RWPE1 (cell line): ENCODE results near the gene TNFAIP3.

Experiments
- CTCF ChIA-PET: fragments of 350-600 bp; sonication (Branson Sonifier 250); formaldehyde crosslinking; extraction: SDS; loops from one replicate; lab custom pipeline; 2021; lab: Yijun Ruan, JAX
- POLR2A ChIA-PET: fragments of 400-600 bp; formaldehyde crosslinking; extraction: SDS; loops from one replicate; lab custom pipeline; 2020; ENCODE audit warnings: antibody characterized with exemption; ENCODE audit not compliant: low non-redundant PET; lab: Yijun Ruan, JAX
- DNase-seq: peaks from one replicate; pipeline ENCODE4 v3.0.0; 2012; ENCODE audit warnings: low spot score
- H3K27ac ChIP-seq: fragments of 450-650 bp; 2 replicates; pipeline ENCODE4 v1.5.1; 2017
- TF ChIP-seq, protein P1 (sequence below): fragments of 450-650 bp; conservative IDR thresholded peaks from 2 replicates; pipeline ENCODE4 v1.5.1; 2017; ENCODE audit warnings: low read depth, mild to moderate bottlenecking

Gene TNFAIP3

DNA sequence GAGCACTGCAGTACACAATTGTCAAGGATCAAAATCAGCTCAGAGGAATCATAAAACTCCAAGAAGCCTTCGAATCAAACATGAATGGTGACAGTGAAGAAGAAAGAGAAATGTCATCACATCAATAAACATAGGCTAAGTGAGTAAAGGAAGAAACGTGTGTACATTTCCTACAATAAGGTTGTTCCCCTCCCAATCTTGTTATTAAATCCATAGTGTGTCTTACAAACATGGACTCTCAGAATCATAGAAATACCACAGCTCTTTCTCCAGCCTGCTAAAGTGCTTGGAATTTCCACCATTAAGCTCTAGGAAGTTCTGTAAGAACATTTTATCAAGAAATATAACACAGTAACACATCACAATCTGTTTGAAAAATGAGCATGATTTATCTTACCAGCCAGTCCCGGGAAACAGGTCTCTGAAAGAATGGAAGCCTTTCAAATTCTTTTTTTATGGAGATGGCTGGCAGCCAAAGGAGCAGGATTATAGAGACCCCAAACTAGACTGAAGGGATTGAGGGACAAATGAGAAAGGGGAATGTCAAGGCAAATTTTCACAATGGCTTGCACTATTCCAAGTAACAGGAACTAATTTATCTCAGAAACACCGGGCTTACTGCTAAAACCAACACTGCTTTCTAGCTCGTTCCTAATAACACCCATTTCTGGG, 4.5 kb upstream of the TNFAIP3 start:
- TF ChIP-seq, protein P1, sequence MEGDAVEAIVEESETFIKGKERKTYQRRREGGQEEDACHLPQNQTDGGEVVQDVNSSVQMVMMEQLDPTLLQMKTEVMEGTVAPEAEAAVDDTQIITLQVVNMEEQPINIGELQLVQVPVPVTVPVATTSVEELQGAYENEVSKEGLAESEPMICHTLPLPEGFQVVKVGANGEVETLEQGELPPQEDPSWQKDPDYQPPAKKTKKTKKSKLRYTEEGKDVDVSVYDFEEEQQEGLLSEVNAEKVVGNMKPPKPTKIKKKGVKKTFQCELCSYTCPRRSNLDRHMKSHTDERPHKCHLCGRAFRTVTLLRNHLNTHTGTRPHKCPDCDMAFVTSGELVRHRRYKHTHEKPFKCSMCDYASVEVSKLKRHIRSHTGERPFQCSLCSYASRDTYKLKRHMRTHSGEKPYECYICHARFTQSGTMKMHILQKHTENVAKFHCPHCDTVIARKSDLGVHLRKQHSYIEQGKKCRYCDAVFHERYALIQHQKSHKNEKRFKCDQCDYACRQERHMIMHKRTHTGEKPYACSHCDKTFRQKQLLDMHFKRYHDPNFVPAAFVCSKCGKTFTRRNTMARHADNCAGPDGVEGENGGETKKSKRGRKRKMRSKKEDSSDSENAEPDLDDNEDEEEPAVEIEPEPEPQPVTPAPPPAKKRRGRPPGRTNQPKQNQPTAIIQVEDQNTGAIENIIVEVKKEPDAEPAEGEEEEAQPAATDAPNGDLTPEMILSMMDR = no peak
- ChIA-PET POLR2A (no interaction called here), CTCF (no interaction called here)
- H3K27ac ChIP-seq = no peak overlapping the region
- no peak for DNase-seq

DNA sequence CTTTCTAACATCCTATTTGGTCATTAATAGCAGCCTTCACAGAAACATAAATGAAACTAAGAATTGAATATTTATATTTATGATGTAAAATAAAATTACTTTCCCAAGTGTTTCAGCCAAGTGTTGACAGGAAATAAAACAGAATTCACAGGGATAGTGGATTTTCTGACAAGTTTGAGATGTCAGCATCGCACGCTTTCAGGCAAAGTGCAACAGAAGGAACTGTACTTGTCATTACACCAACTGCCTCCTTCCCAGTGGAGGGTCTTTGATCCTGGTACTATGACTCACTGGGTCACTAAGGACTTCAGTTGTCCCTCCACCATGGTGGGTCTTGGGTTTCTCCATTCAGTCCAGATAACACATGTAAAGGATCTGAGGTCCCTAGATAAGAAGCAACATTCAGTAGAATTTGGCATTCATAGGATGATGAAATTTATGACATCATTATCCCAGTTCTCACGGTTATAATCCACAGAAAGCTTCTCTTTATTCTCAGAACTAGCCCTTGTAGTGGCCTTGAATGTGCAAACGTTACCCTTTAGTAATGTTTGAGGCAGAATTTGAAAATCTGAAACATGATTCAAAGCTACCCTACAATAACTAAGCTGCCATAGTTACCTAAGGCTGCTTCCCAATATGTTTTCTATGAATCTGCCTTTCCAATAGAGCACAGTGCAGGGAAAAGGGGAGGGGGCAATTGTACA, 3.8 kb upstream of the TNFAIP3 start:
- ChIA-PET POLR2A (no interaction called here), CTCF (interaction anchor here (0.5 kb wide), 1 partner anchor 74 kb away, joined by 3 read pairs; no protein-coding TSS in a partner anchor)
- no peak overlapping the region for H3K27ac ChIP-seq
- DNase-seq = no peak
- TF ChIP-seq, protein P1 = no peak

DNA sequence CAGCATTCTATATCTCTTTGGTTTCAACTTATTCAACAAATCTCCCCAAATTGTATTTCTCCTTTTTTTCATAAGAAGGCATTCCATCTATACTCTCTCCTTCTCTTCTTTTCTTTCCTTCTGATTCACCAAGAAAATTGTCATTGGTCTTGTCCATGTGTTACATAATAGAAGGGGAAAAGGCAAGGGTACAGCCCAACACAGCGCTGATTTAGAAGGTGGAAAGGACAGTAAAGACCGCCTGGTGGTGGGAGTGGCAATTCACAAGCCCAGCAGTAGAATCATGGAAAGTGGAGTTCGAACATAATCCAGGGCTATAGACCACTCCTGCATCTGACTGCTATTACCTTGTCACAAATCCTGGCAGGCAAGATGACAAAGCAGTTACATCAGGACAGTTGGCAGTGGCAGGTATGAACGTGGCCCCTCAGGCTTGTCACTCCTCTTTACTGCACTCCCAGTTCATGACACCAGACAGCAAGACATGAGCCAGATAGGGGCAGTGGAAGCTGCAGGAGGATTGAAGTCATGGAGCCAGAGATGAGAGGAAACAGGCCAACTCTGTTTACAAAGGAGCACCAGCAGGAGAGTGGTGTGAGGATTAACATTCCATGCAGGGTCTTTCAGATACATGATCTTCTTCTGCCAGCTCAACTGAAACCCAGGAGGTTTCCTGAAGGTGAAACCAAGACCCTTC, 2.1 kb upstream of the TNFAIP3 start:
- CTCF ChIA-PET = interaction anchor here (0.6 kb wide), 1 partner anchor 137 kb away, joined by 4 read pairs; no protein-coding TSS in a partner anchor
- POLR2A ChIA-PET = no interaction called here
- TF ChIP-seq, protein P1 = no peak
- DNase-seq = no peak
- no peak overlapping the region for H3K27ac ChIP-seq

DNA sequence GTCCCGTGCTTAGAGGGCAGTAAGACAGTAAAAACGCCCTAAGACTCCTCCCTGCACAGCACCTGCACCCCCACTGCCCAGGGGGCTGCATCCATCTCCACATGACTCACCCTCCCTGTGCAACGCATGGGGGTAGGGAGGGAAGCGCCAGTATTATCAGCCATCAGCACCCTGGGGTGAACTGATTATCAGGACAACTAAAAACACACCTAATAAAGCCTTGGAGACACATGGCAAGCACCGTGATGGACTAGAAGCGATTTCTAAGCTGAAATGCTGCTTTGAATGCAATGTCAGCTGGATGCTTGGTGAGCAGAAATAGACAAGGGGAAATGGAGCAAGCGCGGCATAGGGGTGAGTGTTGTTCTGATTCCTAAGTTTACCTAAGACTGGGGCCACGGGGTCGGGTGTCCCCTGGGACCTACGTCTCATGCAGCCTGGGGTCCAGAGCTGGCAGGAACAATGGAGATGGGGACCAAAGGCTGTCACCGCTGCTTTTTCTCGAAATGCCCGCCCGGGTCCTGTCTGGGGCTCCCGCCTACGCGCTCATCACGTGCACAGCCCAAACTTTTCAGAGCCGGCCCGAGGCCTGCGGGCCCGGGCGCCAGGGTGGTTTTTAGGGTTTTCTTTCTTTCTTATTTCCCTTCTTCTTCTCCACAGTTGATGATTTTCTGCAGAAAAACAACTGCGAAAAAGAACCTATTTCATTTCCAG, 702 bp upstream of the TNFAIP3 start:
- ChIA-PET POLR2A (no interaction called here), CTCF (interaction anchor here (0.6 to 2.8 kb wide), 6 partner anchors 67 to 162 kb away, joined by 3 to 15 read pairs (median 4); no protein-coding TSS in a partner anchor)
- H3K27ac ChIP-seq = peak overlapping the region; percentile 80
- TF ChIP-seq, protein P1 = no peak
- no peak for DNase-seq

DNA sequence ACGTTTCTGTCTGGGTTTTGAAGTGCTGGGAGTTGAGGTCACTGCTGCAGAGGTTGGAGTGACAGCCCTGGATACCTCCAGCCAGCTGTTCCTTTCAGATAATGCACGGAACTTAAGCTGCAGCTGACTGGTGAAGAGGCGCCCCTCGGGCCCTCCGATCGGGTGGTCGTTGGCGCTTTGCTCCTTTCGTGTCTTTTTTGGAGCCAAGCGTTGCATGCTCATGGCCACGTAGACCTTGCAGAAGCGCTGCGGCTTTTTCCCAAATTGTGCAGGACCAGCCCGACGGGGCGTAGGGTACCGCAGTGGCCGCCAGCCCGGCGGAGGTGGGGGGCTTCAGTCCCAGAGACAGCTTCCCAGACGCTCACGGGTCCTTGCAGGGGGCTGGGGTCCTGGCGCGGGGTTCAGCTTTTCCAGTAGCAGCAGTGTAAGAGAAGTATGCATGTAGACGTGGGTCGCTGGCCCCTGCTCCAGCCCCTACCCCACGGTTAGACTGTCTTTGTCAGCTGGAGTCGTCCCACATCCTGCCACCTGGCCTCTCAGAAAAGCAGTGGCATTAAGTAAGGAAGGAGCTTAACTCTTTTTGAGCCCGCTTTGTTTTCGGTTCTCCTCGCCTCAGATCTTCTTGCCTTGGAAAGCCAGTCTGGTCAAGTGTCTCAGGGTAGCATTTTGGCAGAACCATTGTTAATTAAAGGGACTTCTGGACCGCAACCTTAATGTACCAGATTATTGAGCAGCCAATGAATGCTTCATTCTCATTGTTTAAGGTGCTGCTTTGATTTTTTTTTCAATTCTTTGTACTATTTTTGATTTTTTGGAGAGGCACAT, 838 bp downstream of the TNFAIP3 start:
- TF ChIP-seq, protein P1 = no peak
- ChIA-PET CTCF (interaction anchor here (0.5 to 2.8 kb wide), 16 partner anchors 9 to 992 kb away, joined by 3 to 15 read pairs (median 4); no protein-coding TSS in a partner anchor), POLR2A (no interaction called here)
- DNase-seq = no peak
- H3K27ac ChIP-seq = peak overlapping the region; percentile 80
